HL-60 (cell line): Measurements from ENCODE around the gene EIF2AK3.

Source experiments
- DNase-seq, 2 experiments: peaks; one replicate each; pipeline ENCODE4 v3.0.0-alpha.2; 2010 to 2020; ENCODE audit warnings: low read depth in 1 of 2, low spot score in 1 of 2
- H3K27ac ChIP-seq: fragments of 250-450 bp; sonication (Bioruptor Pico); replicated peaks from 2 replicates; pipeline ENCODE4 v1.5.1; 2020; ENCODE audit warnings: mild to moderate bottlenecking, moderate library complexity
- H3K27me3 ChIP-seq: fragments of 250-450 bp; sonication (Bioruptor Pico); 2 replicates; pipeline ENCODE4 v1.5.1; 2021; ENCODE audit warnings: mild to moderate bottlenecking, moderate library complexity; ENCODE audit not compliant: insufficient read depth, poor library complexity, severe bottlenecking
- H3K4me3 ChIP-seq: replicated peaks from 2 replicates; pipeline ENCODE4 v1.5.1; 2011; ENCODE audit warnings: mild to moderate bottlenecking, control low read depth, low read length; ENCODE audit not compliant: insufficient read depth
- CTCF ChIP-seq: IDR thresholded peaks from one replicate; pipeline ENCODE4 v1.5.1; 2011; ENCODE audit warnings: low read length, control low read depth, inconsistent platforms; ENCODE audit not compliant: insufficient read depth
- GABPA ChIP-seq: IDR thresholded peaks from 2 replicates; pipeline ENCODE4 v1.6.1; 2012; ENCODE audit warnings: low read depth
- POLR2AphosphoS5 ChIP-seq: IDR thresholded peaks from 2 replicates; pipeline ENCODE4 v1.6.1; 2012; ENCODE audit warnings: low read depth
- SPI1 ChIP-seq: IDR thresholded peaks from 2 replicates; pipeline ENCODE4 v1.6.1; 2012; ENCODE audit warnings: low read depth, mild to moderate bottlenecking, borderline replicate concordance
- TF ChIP-seq, protein P1 (sequence below): IDR thresholded peaks from 2 replicates; pipeline ENCODE4 v1.6.1; 2012; ENCODE audit warnings: low read depth; ENCODE audit not compliant: insufficient replicate concordance

The EIF2AK3 gene

DNA sequence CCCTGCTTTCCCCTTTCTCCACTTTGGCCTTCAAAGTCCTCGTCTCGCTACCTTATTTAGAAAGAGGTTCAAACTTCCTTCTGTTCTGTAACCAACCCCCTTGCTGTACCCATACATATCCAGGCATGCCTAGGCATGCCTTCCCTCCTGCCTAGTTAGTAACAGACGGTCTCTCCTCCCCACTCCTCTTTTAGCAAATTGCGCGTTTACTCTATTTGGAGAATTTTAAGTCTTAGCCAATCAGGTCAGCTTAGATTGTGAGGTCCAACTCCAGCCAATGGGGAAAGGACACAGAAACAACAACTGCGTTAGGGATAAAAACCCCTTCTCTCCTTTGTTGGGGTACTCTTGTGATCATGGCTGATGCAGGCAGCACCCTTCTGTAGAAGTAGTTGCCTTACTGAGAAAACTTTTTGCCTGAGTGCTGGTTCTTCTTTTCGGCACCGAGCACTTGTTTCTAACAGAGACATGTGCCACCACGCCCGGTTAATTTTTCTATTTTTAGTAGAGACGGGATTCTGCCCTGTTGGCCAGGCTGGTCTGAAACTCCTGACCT is 88.8 kb downstream of the EIF2AK3 start:
- TF ChIP-seq POLR2AphosphoS5 (no peak), SPI1 (no peak), CTCF (no peak), GABPA (no peak)
- TF ChIP-seq, protein P1, sequence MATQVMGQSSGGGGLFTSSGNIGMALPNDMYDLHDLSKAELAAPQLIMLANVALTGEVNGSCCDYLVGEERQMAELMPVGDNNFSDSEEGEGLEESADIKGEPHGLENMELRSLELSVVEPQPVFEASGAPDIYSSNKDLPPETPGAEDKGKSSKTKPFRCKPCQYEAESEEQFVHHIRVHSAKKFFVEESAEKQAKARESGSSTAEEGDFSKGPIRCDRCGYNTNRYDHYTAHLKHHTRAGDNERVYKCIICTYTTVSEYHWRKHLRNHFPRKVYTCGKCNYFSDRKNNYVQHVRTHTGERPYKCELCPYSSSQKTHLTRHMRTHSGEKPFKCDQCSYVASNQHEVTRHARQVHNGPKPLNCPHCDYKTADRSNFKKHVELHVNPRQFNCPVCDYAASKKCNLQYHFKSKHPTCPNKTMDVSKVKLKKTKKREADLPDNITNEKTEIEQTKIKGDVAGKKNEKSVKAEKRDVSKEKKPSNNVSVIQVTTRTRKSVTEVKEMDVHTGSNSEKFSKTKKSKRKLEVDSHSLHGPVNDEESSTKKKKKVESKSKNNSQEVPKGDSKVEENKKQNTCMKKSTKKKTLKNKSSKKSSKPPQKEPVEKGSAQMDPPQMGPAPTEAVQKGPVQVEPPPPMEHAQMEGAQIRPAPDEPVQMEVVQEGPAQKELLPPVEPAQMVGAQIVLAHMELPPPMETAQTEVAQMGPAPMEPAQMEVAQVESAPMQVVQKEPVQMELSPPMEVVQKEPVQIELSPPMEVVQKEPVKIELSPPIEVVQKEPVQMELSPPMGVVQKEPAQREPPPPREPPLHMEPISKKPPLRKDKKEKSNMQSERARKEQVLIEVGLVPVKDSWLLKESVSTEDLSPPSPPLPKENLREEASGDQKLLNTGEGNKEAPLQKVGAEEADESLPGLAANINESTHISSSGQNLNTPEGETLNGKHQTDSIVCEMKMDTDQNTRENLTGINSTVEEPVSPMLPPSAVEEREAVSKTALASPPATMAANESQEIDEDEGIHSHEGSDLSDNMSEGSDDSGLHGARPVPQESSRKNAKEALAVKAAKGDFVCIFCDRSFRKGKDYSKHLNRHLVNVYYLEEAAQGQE, result no peak
- H3K27ac ChIP-seq, result no peak overlapping the region
- no peaks in the 10 kb centered on the region for H3K27me3 ChIP-seq
- no peak for DNase-seq
- no peak overlapping the region for H3K4me3 ChIP-seq

DNA sequence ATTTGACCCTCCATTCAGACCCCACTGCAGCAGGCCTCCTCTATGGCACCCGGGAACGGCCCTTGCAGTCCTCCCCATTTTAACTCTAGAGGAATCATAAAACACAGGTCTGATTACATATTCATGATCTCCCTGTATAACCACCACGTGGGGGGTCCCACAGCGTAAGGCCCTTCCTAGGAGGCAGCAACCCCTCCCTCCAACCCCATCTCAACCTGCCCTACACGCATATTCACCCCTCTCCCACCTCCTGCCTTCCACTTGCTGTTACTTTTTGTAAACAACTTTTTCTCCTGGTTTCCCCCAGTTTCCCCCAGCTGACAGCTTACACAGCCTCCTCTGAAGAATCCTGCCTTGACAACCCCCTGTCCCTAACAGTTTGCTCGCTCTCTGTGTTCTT is 89.6 kb downstream of the EIF2AK3 start:
- H3K27ac ChIP-seq, result no peak overlapping the region
- DNase-seq, result no peak
- TF ChIP-seq CTCF (no peak), POLR2AphosphoS5 (no peak), GABPA (no peak), SPI1 (no peak)
- TF ChIP-seq, protein P1, result no peak
- no peaks in the 10 kb centered on the region for H3K27me3 ChIP-seq
- no peak overlapping the region for H3K4me3 ChIP-seq

DNA sequence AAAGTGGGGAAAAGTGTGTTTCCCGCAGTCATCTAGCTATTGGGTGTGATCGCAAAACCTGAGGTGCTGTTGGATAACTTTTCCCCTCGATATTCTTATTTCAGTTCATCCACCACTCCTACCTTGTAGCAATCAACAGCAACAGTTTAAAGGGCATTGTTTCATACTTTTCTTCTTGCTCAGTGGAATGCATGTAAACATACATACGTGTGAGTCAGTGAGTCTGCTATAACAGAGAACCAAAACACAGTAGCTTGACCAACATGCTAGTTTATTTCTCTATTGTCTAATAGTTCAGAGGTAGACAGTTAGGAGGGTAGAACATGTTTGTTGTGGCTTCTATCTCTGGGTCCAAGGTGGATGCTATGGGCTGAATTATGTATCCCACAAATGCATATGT is 97.2 kb downstream of the EIF2AK3 start:
- Histone ChIP-seq H3K4me3 (no peak overlapping the region), H3K27ac (no peak overlapping the region), H3K27me3 (no peaks in the 10 kb centered on the region)
- DNase-seq, result no peak
- TF ChIP-seq CTCF, result no peak
- TF ChIP-seq POLR2AphosphoS5, result no peak
- no peak for TF ChIP-seq GABPA
- TF ChIP-seq, protein P1, result no peak
- no peak for TF ChIP-seq SPI1
